HepG2 (cell line): ENCODE data around the gene CALN1. TPM values are rescaled to one million over a fixed set of nuclear protein-coding genes. Genes with fewer than 3 reads are reported as not detected.

Experiments
- ATAC-seq: fragments of 200-7000 bp; cut with Tn5 transposase; 3 replicates; pipeline ENCODE4 v1.9.1; 2020; ENCODE audit warnings: mild to moderate bottlenecking, moderate library complexity
- BruUV-seq: library from RNA; stranded (reverse); fragments of 400-500 nt; replicated peaks from 2 replicates; lab custom pipeline; 2021; lab: Mats Ljungman, UMichigan
- CTCF ChIA-PET: fragments of 300-600 bp; formaldehyde crosslinking; extraction: SDS; loops from one replicate; lab custom pipeline; 2021; ENCODE audit warnings: low total read pairs, inconsistent platforms, low intra/inter-chr PET ratio; lab: Yijun Ruan, JAX
- POLR2A ChIA-PET: fragments of 350-600 bp; sonication (Branson Sonifier 250); formaldehyde crosslinking; loops from one replicate; lab custom pipeline; 2020; ENCODE audit warnings: antibody characterized with exemption, inconsistent platforms; lab: Yijun Ruan, JAX
- DNase-seq: peaks from one replicate; pipeline ENCODE4 v3.0.0-alpha.2; 2015; ENCODE audit warnings: low spot score
- FAIRE-seq: peaks from 3 replicates; lab custom pipeline; 2011; peaks lifted over from hg19 to GRCh38; lab: Jason Lieb, UNC
- H2AFZ ChIP-seq: one replicate; pipeline ENCODE4 v1.6.1; 2011; ENCODE audit warnings: low read length, inconsistent platforms
- H3K27ac ChIP-seq: fragments of 300-600 bp; 3 replicates; pipeline ENCODE4 v1.8.0; 2011; ENCODE audit warnings: mixed run types, mild to moderate bottlenecking, mixed read lengths, low read length, inconsistent platforms; ENCODE audit not compliant: insufficient read depth; ENCODE audit errors: extremely low read length
- H3K27me3 ChIP-seq, 2 experiments: fragments of 200-600 bp in 1 of 2; 2 replicates in 1 of 2; 3 replicates in 1 of 2; pipeline versions ENCODE4 v1.6.0 to v1.8.0; 2011; ENCODE audit warnings: low read length in 2 of 2, mild to moderate bottlenecking in 2 of 2, moderate library complexity in 2 of 2, inconsistent platforms in 1 of 2; ENCODE audit not compliant: insufficient read depth in 2 of 2, control insufficient read depth in 1 of 2
- H3K36me3 ChIP-seq, 2 experiments: fragments of 200-600 bp in 1 of 2; replicated peaks in 1 of 2; 2 replicates in 1 of 2; 3 replicates in 1 of 2; pipeline versions ENCODE4 v1.5.1 to v1.8.0; 2011; ENCODE audit warnings: low read length in 2 of 2, inconsistent platforms in 1 of 2; ENCODE audit not compliant: insufficient read depth in 2 of 2, control insufficient read depth in 1 of 2
- H3K4me1 ChIP-seq: 2 replicates; pipeline ENCODE4 v1.5.1; 2012; ENCODE audit warnings: low read length, inconsistent platforms; ENCODE audit not compliant: insufficient read depth
- H3K4me2 ChIP-seq: 2 replicates; pipeline ENCODE4 v1.6.0; 2011; ENCODE audit warnings: low read depth, low read length, inconsistent platforms
- H3K4me3 ChIP-seq, 3 experiments: fragments of 200-600 bp in 1 of 3; sonication (generic), shearing (Covaris generic) in 1 of 3; replicated peaks in 1 of 3; 2 replicates each; pipeline ENCODE4 v1.5.1; 2011 to 2016; ENCODE audit warnings: low read length in 3 of 3, inconsistent platforms in 2 of 3, low read depth in 2 of 3, mild to moderate bottlenecking in 2 of 3, control low read depth in 1 of 3, mixed read lengths in 1 of 3; ENCODE audit not compliant: insufficient read depth in 1 of 3
- H3K79me2 ChIP-seq: one replicate; pipeline ENCODE4 v1.6.1; 2011; ENCODE audit warnings: low read length, inconsistent platforms; ENCODE audit not compliant: insufficient read depth
- H3K9ac ChIP-seq: 2 replicates; pipeline ENCODE4 v1.6.0; 2011; ENCODE audit warnings: mild to moderate bottlenecking, low read depth, low read length, inconsistent platforms; ENCODE audit not compliant: insufficient read depth
- H3K9me3 ChIP-seq: 2 replicates; pipeline ENCODE4 v1.5.1; 2012; ENCODE audit warnings: mild to moderate bottlenecking, low read length
- H4K20me1 ChIP-seq: 2 replicates; pipeline ENCODE4 v1.6.0; 2011; ENCODE audit warnings: inconsistent platforms, mild to moderate bottlenecking, low read length, moderate library complexity; ENCODE audit not compliant: insufficient read depth
- ATM ChIP-seq: fragments of 450-650 bp; IDR thresholded peaks from 2 replicates; pipeline ENCODE4 v1.7.1; 2017; ENCODE audit warnings: mild to moderate bottlenecking, borderline replicate concordance
- ETV5 ChIP-seq: IDR thresholded peaks from 2 replicates; pipeline ENCODE4 v1.6.1; 2018; ENCODE audit warnings: missing biosample characterization, missing genetic modification reagents, inconsistent platforms, borderline replicate concordance
- HIC2 ChIP-seq: sonication (generic); formaldehyde crosslinking; IDR thresholded peaks from 2 replicates; pipeline ENCODE4 v1.9.0; 2022; ENCODE audit warnings: low read depth, missing genetic modification reagents
- HIVEP1 ChIP-seq: sonication (generic); formaldehyde crosslinking; IDR thresholded peaks from 2 replicates; pipeline ENCODE4 v1.4.0; 2020; ENCODE audit warnings: mild to moderate bottlenecking, missing genetic modification reagents
- HNRNPLL ChIP-seq: fragments of 200-400 bp; formaldehyde crosslinking; IDR thresholded peaks from 2 replicates; pipeline ENCODE4 v1.6.1; 2017; ENCODE audit warnings: mild to moderate bottlenecking, low read depth, low read length; ENCODE audit not compliant: poor library complexity, severe bottlenecking
- PAWR ChIP-seq: sonication (generic); formaldehyde crosslinking; IDR thresholded peaks from 2 replicates; pipeline ENCODE4 v1.4.0; 2020; ENCODE audit warnings: missing genetic modification reagents, mild to moderate bottlenecking, borderline replicate concordance
- ZFAT ChIP-seq: sonication (generic); formaldehyde crosslinking; conservative IDR thresholded peaks from 2 replicates; pipeline ENCODE4 v1.8.1; 2023; ENCODE audit warnings: missing genetic modification reagents, inconsistent platforms
- ZKSCAN5 ChIP-seq: sonication (generic); formaldehyde crosslinking; IDR thresholded peaks from 2 replicates; pipeline ENCODE4 v1.5.1; 2020; ENCODE audit warnings: mild to moderate bottlenecking, missing genetic modification reagents
- ZNF121 ChIP-seq: sonication (generic); formaldehyde crosslinking; IDR thresholded peaks from 2 replicates; pipeline ENCODE4 v1.5.0; 2020; ENCODE audit warnings: mild to moderate bottlenecking, missing genetic modification reagents
- ZNF335 ChIP-seq: sonication (generic); formaldehyde crosslinking; IDR thresholded peaks from 2 replicates; pipeline ENCODE4 v1.4.0; 2020; ENCODE audit warnings: missing genetic modification reagents
- ZNF770 ChIP-seq: sonication (generic); formaldehyde crosslinking; IDR thresholded peaks from 2 replicates; pipeline ENCODE4 v1.5.0; 2020; ENCODE audit warnings: mild to moderate bottlenecking, missing genetic modification reagents
- WGBS: methylation state at CpG from one replicate; pipeline ENCODE4 v1.1.6; 2017; ENCODE audit warnings: low lambda C conversion rate; 5-methylcytosine and 5-hydroxymethylcytosine counted together
- in situ Hi-C: cut with HindIII; loops from 2 replicates; pipeline ENCODE4 v1.10.0; 2017; ENCODE audit warnings: low pct_unique_long_range_greater_than_20kb; ENCODE audit not compliant: extremely low pct_ligation_motif_present
- intact Hi-C: fragments of 100-400 bp; cut with micrococcal nuclease; formaldehyde crosslinking; loops from one replicate; pipeline ENCODE4 v1.10.0; 2022; ENCODE audit not compliant: unreplicated experiment
- polyA plus RNA-seq, 8 experiments: library from polyadenylated mRNA; depleted of rRNA in 3 of 8; stranded (reverse) in 7 of 8; unstranded in 1 of 8; fragments of >200 nt; fragmentation: Illumina TruSeq in 4 of 8; extraction: Trizol in 4 of 8; gene quantifications; 2 replicates each; pipeline versions ENCODE4 v1.2.1 to v1.2.3, GENCODE V29; 2011 to 2016; ENCODE audit warnings: low read depth in 4 of 8, missing spikeins in 1 of 8, mixed read lengths in 1 of 8; ENCODE audit not compliant: insufficient read depth in 1 of 8
- total RNA-seq, 5 experiments: library from RNA; depleted of rRNA; stranded (reverse); fragments of >200 nt; fragmentation: Illumina TruSeq; extraction: Trizol; gene quantifications; 2 replicates each; pipeline ENCODE4 v1.2.3, GENCODE V29; 2016; ENCODE audit warnings: low read depth in 1 of 5
- TF ChIP-seq, protein P1 (sequence below): sonication (generic); formaldehyde crosslinking; conservative IDR thresholded peaks from 2 replicates; pipeline ENCODE4 v1.4.0; 2020; ENCODE audit warnings: missing genetic modification reagents
- TF ChIP-seq, protein P2 (sequence below): sonication (generic); formaldehyde crosslinking; IDR thresholded peaks from 2 replicates; pipeline ENCODE4 v1.4.0; 2020; ENCODE audit warnings: missing genetic modification reagents, borderline replicate concordance

The CALN1 gene
- total and polyA plus RNA-seq, 2 of the 13 experiments (the other 11 are each of a cell fraction or from before 2014, with no cell fraction given) = not detected

GRCh38 chr7:71867626-71868025 lies 544.5 kb downstream of the CALN1 start (continued):
- TF ChIP-seq ZNF770 (CRISPR knock-in tag) (no peak), ZNF335 (CRISPR knock-in tag) (no peak), PAWR (CRISPR knock-in tag) (no peak), HNRNPLL (no peak), ZNF121 (no peak), ATM (no peak)
- TF ChIP-seq, all 625 proteins: peak for 0

GRCh38 chr7:71865172-71865571 lies 547.0 kb downstream of the CALN1 start:
- in situ Hi-C loops = no loop called here
- ChIA-PET CTCF (no interaction called here), POLR2A (no interaction called here)
- no peak for DNase-seq
- BruUV-seq = no TSS peak
- no peaks in the 10 kb centered on the region for H3K9me3 ChIP-seq
- no peak overlapping the region for H3K9ac ChIP-seq
- H3K27me3 ChIP-seq = no peaks in the 10 kb centered on the region
- no peak overlapping the region for H3K4me3 ChIP-seq
- WGBS = 32% methylated on average over 6 of the region's 6 CpGs
- H3K27ac ChIP-seq = no peak overlapping the region
- no peak overlapping the region for H3K4me2 ChIP-seq
- H2AFZ ChIP-seq = no peak overlapping the region
- no peaks in the 10 kb centered on the region for H3K4me1 ChIP-seq
- no peak for TF ChIP-seq ZFAT
- TF ChIP-seq, protein P1, sequence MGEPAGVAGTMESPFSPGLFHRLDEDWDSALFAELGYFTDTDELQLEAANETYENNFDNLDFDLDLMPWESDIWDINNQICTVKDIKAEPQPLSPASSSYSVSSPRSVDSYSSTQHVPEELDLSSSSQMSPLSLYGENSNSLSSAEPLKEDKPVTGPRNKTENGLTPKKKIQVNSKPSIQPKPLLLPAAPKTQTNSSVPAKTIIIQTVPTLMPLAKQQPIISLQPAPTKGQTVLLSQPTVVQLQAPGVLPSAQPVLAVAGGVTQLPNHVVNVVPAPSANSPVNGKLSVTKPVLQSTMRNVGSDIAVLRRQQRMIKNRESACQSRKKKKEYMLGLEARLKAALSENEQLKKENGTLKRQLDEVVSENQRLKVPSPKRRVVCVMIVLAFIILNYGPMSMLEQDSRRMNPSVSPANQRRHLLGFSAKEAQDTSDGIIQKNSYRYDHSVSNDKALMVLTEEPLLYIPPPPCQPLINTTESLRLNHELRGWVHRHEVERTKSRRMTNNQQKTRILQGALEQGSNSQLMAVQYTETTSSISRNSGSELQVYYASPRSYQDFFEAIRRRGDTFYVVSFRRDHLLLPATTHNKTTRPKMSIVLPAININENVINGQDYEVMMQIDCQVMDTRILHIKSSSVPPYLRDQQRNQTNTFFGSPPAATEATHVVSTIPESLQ (CRISPR knock-in tag) = no peak
- TF ChIP-seq, protein P2, sequence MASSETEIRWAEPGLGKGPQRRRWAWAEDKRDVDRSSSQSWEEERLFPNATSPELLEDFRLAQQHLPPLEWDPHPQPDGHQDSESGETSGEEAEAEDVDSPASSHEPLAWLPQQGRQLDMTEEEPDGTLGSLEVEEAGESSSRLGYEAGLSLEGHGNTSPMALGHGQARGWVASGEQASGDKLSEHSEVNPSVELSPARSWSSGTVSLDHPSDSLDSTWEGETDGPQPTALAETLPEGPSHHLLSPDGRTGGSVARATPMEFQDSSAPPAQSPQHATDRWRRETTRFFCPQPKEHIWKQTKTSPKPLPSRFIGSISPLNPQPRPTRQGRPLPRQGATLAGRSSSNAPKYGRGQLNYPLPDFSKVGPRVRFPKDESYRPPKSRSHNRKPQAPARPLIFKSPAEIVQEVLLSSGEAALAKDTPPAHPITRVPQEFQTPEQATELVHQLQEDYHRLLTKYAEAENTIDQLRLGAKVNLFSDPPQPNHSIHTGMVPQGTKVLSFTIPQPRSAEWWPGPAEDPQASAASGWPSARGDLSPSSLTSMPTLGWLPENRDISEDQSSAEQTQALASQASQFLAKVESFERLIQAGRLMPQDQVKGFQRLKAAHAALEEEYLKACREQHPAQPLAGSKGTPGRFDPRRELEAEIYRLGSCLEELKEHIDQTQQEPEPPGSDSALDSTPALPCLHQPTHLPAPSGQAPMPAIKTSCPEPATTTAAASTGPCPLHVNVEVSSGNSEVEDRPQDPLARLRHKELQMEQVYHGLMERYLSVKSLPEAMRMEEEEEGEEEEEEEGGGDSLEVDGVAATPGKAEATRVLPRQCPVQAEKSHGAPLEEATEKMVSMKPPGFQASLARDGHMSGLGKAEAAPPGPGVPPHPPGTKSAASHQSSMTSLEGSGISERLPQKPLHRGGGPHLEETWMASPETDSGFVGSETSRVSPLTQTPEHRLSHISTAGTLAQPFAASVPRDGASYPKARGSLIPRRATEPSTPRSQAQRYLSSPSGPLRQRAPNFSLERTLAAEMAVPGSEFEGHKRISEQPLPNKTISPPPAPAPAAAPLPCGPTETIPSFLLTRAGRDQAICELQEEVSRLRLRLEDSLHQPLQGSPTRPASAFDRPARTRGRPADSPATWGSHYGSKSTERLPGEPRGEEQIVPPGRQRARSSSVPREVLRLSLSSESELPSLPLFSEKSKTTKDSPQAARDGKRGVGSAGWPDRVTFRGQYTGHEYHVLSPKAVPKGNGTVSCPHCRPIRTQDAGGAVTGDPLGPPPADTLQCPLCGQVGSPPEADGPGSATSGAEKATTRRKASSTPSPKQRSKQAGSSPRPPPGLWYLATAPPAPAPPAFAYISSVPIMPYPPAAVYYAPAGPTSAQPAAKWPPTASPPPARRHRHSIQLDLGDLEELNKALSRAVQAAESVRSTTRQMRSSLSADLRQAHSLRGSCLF (CRISPR knock-in tag) = no peak
- no peak for TF ChIP-seq ZKSCAN5 (CRISPR knock-in tag)
- no peak for TF ChIP-seq HIVEP1 (CRISPR knock-in tag)
- no peak for TF ChIP-seq HIC2 (CRISPR knock-in tag)
- TF ChIP-seq ETV5 (CRISPR knock-in tag) = no peak
- H3K36me3 ChIP-seq = no peaks in the 10 kb centered on the region
- ATAC-seq = no peak
- FAIRE-seq = no peak
- no peaks in the 10 kb centered on the region for H4K20me1 ChIP-seq
- intact Hi-C loops = no loop called here
- no peaks in the 10 kb centered on the region for H3K79me2 ChIP-seq
